HL-60/S4 treated with phorbol 12-myristate 13-acetate at 8.2 ng/mL for 4 days and 3 days (cell line): ENCODE measurements around the gene GLRA1.

Experiments used
- in situ Hi-C: fragments of 300-500 bp; cut with MboI; formaldehyde crosslinking; loops from 2 replicates; pipeline ENCODE4 v1.15.0; 2022; ENCODE audit warnings: low sequenced_read_pairs

GLRA1 gene

GRCh38 chr5:151780348-151780747, 144.3 kb downstream of the GLRA1 start:
- in situ Hi-C loops = no loop called here

DNA sequence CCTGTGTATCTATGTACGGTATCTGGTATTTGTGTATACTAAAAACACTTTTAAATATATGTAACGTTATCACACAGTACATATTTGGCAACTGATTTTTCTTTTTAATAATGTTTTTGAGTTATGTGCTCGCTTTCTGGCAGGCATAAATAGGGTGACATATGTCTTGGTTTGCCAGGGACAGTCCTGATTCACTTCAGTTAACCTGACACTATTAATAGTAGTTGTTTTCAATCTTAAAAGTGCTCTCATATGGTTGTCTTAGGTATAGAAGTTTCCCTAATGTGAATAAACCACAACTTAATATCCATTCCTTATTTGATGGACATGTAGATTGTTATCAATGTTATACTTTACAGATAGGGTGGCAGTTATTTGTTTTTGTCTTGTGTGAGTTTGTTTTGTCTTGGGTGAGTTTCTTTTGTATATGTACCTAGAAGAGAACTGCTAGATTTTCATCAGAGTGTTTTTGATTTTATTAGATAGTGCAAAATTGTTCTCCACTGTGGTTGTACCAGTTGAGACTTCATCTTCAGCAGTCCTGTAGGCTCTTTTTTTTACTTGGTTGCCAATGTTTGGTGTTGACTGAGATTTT, 145.0 kb downstream of the GLRA1 start:
- in situ Hi-C loops = no loop called here

DNA sequence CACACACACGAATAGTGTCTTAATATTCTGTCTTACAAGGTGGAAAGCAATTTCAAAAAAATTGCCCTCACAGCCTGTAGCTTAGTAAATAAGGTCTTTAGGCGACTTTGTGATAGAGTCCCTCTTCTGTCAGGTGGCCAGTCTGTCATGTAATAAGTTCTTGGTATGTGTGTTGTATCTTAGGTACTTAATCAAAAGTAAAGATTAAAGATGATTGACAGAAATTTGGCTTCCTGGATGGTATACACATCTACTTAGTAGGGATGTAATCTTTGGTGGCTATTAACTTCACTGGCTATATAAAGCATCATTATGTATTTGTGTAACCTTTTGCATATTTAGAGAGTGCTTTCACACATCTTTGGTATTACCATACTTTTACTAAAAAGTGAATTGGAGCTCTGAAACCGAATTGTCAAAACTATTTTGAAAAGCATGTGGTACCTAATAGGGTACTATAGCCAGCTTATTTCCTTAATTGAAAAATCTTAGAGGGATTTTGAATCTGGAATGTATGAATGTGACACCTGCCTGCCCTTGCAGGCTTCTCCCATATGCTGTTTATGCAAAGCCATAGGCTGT, 149.5 kb downstream of the GLRA1 start:
- in situ Hi-C loops = no loop called here

GRCh38 chr5:151773951-151774350, 150.7 kb downstream of the GLRA1 start:
- in situ Hi-C loops = no loop called here

- in situ Hi-C loops = no loop called here
Observed at GRCh38 chr5:151772846-151773561, 151.6 kb downstream of the GLRA1 start.
